ENCODE data around the gene ORAI3. TPM values are rescaled to one million over a fixed set of nuclear protein-coding genes. Genes with fewer than 3 reads are reported as not detected.

ORAI3 gene
- polyA plus RNA-seq, 2 of the 4 experiments (the other 2 are of a cell fraction), result 10.5 to 14.1 TPM

- Histone ChIP-seq H3K4me1 (peaks cover 49% of the 10 kb centered on the region), H3K9me3 (no peaks in the 10 kb centered on the region), H3K4me2 (peak overlapping the region; percentile 92), H3K4me3 (peak overlapping the region; percentile 61), H3K27ac (peak overlapping the region; percentile 97 to 100)
- WGBS (ENCODE audit: missing lambda C conversion rate), result 40% methylated on average over 11 of the region's 11 CpGs
- TF ChIP-seq BCL3 (IDR thresholded peaks at IDR 0.05) (no peak), RCOR1 (IDR thresholded peaks at IDR 0.05; ENCODE audit: low read depth, low read length) (no peak), EHMT2 (IDR thresholded peaks at IDR 0.05; ENCODE audit: low read depth) (no peak), JUN (IDR thresholded peaks at IDR 0.05) (no peak), PHF8 (IDR thresholded peaks at IDR 0.05; ENCODE audit: borderline replicate concordance, low read depth) (no peak), HDAC2 (IDR thresholded peaks at IDR 0.05) (no peak), ELK1 (IDR thresholded peaks at IDR 0.05; ENCODE audit: low read depth, low read length) (no peak), EHF (CRISPR knock-in tag; IDR thresholded peaks at IDR 0.05) (no peak), BHLHE40 (IDR thresholded peaks at IDR 0.05; ENCODE audit: low read depth, low read length) (no peak), ATOH8 (CRISPR knock-in tag; IDR thresholded peaks at IDR 0.05; ENCODE audit: low read depth) (no peak), GATA3 (IDR thresholded peaks at IDR 0.05; ENCODE audit: borderline replicate concordance) (no peak), POLR2A (IDR thresholded peaks at IDR 0.05; ENCODE audit: low read length) (no peak), JUNB (IDR thresholded peaks at IDR 0.05) (no peak), CHD4 (IDR thresholded peaks at IDR 0.05; ENCODE audit: borderline replicate concordance) (no peak), RAD21 (conservative IDR thresholded peaks at IDR 0.05 in 1 of 2, IDR thresholded peaks at IDR 0.05 in 1 of 2) (no peak), NR3C1 (IDR thresholded peaks at IDR 0.05) (no peak), EP300 (IDR thresholded peaks at IDR 0.05) (no peak)
- FAIRE-seq, result no peak
- CTCF ChIA-PET, result interaction anchor here (0.9 to 1.6 kb wide), 3 partner anchors 9 to 873 kb away, joined by 3 to 13 read pairs (median 3); partner anchors contain the start of gene HSD3B7
- peak in 1 of 2 experiments; percentile 1; a peak in 2 of 6 replicates for ATAC-seq
- DNase-seq (ENCODE audit: low read depth in 1 of 2, low spot score in 1 of 2), result no peak
- POLR2A ChIA-PET, result interaction anchor here (1.1 to 1.9 kb wide), 6 partner anchors 14 to 463 kb away, joined by 3 to 14 read pairs (median 7); partner anchors contain the start of genes ARMC5, FUS, ZNF646 and ZNF668
These were observed 47.1 kb downstream of the ORAI3 start for GRCh38 chr16:30995927-30996323.

GRCh38 chr16:30996324-30996984 lies 47.6 kb downstream of the ORAI3 start:
- under 1% methylated on average over 18 of the region's 23 CpGs for WGBS (ENCODE audit: missing lambda C conversion rate)
- DNase-seq (ENCODE audit: low read depth in 1 of 2, low spot score in 1 of 2) (peak; percentile 68 to 89), FAIRE-seq (no peak), ATAC-seq (peak; percentile 33 to 57)
- peaks cover 44% of the 10 kb centered on the region for H3K4me1 ChIP-seq
- H3K4me2 ChIP-seq, result peak overlapping the region; percentile 92
- no peaks in the 10 kb centered on the region for H3K9me3 ChIP-seq
- peak overlapping the region; percentile 61 for H3K4me3 ChIP-seq
- H3K27ac ChIP-seq, result peak overlapping the region; percentile 97 to 100
- peak; percentile 60; the same call in 1 of the 2 replicates for TF ChIP-seq PHF8 (IDR thresholded peaks at IDR 0.05; ENCODE audit: borderline replicate concordance, low read depth)
- 0 out of 2 replicates have a peak, but pooled peaks have one; percentile 15 for TF ChIP-seq REST (IDR thresholded peaks at IDR 0.05)
- no peak for TF ChIP-seq POLR2A (IDR thresholded peaks at IDR 0.05; ENCODE audit: low read length)
- TF ChIP-seq FOSL2 (IDR thresholded peaks at IDR 0.05), result no peak
- 0 out of 2 replicates have a peak, but pooled peaks have one; percentile 8 for TF ChIP-seq FOSL2 (CRISPR knock-in tag; IDR thresholded peaks at IDR 0.05)
- TF ChIP-seq EHMT2 (IDR thresholded peaks at IDR 0.05; ENCODE audit: low read depth), result no peak
- TF ChIP-seq KDM1A (IDR thresholded peaks at IDR 0.05; ENCODE audit: low read depth), result peak; percentile 54; the same call in 1 of the 2 replicates
- no peak for TF ChIP-seq ZSCAN20 (CRISPR knock-in tag; IDR thresholded peaks at IDR 0.05)
- TF ChIP-seq E2F6 (IDR thresholded peaks at IDR 0.05; ENCODE audit: borderline replicate concordance, low read depth), result peak; percentile 62
- no peak; a peak in 1 of 5 replicates for TF ChIP-seq JUN (IDR thresholded peaks at IDR 0.05)
- TF ChIP-seq MAX (IDR thresholded peaks at IDR 0.05), result peak; percentile 48; the same call in 1 of the 2 replicates
- ChIA-PET POLR2A (interaction anchor here (0.5 to 1.9 kb wide), 16 partner anchors 9 to 463 kb away, joined by 3 to 14 read pairs (median 6); partner anchors contain the start of genes ARMC5, FUS, HSD3B7 and KAT8), CTCF (interaction anchor here (0.9 to 1.6 kb wide), 4 partner anchors 9 to 872 kb away, joined by 3 to 13 read pairs (median 4); partner anchors contain the start of gene HSD3B7)
